GM23338 (cell line): Measurements from ENCODE around the gene RDH8. TPM values are rescaled to one million over a fixed set of nuclear protein-coding genes. Genes with fewer than 3 reads are reported as not detected.

Experiments used
- ATAC-seq: fragments of 200-7000 bp; cut with Tn5 transposase; 3 replicates; pipeline ENCODE4 v1.9.1; 2020
- DNase-seq: peaks from one replicate; pipeline ENCODE4 v3.0.0-alpha.2; 2015; ENCODE audit warnings: low spot score
- H2AFZ ChIP-seq: fragments of 200-600 bp; sonication (generic); 2 replicates; pipeline ENCODE4 v1.8.0; 2016; ENCODE audit warnings: antibody characterized with exemption, mild to moderate bottlenecking, moderate library complexity
- H3F3A ChIP-seq: fragments of 200-600 bp; sonication (generic); replicated peaks from 2 replicates; pipeline ENCODE4 v1.8.0; 2017; ENCODE audit warnings: antibody characterized with exemption, mixed run types, low read depth
- H3K27ac ChIP-seq: fragments of 200-600 bp; sonication (generic); 2 replicates; pipeline ENCODE4 v1.6.1; 2016; ENCODE audit warnings: low read depth
- H3K27me3 ChIP-seq: fragments of 200-600 bp; sonication (generic); 2 replicates; pipeline ENCODE4 v1.8.0; 2016; ENCODE audit warnings: mild to moderate bottlenecking, mixed run types, moderate library complexity; ENCODE audit not compliant: insufficient read depth
- H3K36me3 ChIP-seq: fragments of 200-600 bp; sonication (generic); 2 replicates; pipeline ENCODE4 v1.8.0; 2016; ENCODE audit warnings: mild to moderate bottlenecking; ENCODE audit not compliant: insufficient read depth
- H3K4me1 ChIP-seq: fragments of 200-600 bp; sonication (generic); 2 replicates; pipeline ENCODE4 v1.8.0; 2016; ENCODE audit warnings: mild to moderate bottlenecking, moderate library complexity; ENCODE audit not compliant: insufficient read depth
- H3K4me2 ChIP-seq: fragments of 200-600 bp; sonication (generic); 2 replicates; pipeline ENCODE4 v1.7.1; 2017; ENCODE audit warnings: mixed run types
- H3K4me3 ChIP-seq: fragments of 200-600 bp; sonication (generic); 2 replicates; pipeline ENCODE4 v1.6.1; 2016; ENCODE audit warnings: mixed run types
- H3K79me2 ChIP-seq: fragments of 200-600 bp; sonication (generic); replicated peaks from 2 replicates; pipeline ENCODE4 v1.8.0; 2017; ENCODE audit warnings: mild to moderate bottlenecking; ENCODE audit not compliant: insufficient read depth
- H3K9me2 ChIP-seq: fragments of 200-600 bp; sonication (generic); 2 replicates; pipeline ENCODE4 v1.8.0; 2017; ENCODE audit not compliant: insufficient read depth
- H4K20me1 ChIP-seq: fragments of 200-600 bp; sonication (generic); replicated peaks from 2 replicates; pipeline ENCODE4 v1.8.0; 2017; ENCODE audit warnings: mild to moderate bottlenecking; ENCODE audit not compliant: insufficient read depth
- H3K27ac Mint-ChIP-seq: 2 replicates; pipeline ENCODE4 v1.8.0; 2020; ENCODE audit warnings: inconsistent platforms, mild to moderate bottlenecking, moderate library complexity, mixed read lengths
- H3K27me3 Mint-ChIP-seq: 3 replicates; pipeline ENCODE4 v1.8.0; 2022; ENCODE audit warnings: low read depth, mild to moderate bottlenecking, moderate library complexity, mixed read lengths, inconsistent platforms; ENCODE audit not compliant: insufficient read depth, poor library complexity
- H3K36me3 Mint-ChIP-seq: 3 replicates; pipeline ENCODE4 v1.8.0; 2021; ENCODE audit warnings: low read depth, mild to moderate bottlenecking, inconsistent platforms, moderate library complexity, mixed read lengths
- H3K4me1 Mint-ChIP-seq: 3 replicates; pipeline ENCODE4 v1.8.0; 2020; ENCODE audit warnings: mild to moderate bottlenecking, inconsistent platforms, mixed read lengths
- H3K4me3 Mint-ChIP-seq: 3 replicates; pipeline ENCODE4 v1.8.0; 2021; ENCODE audit warnings: moderate library complexity, mild to moderate bottlenecking, inconsistent platforms, mixed read lengths
- H3K9me3 Mint-ChIP-seq: 3 replicates; pipeline ENCODE4 v1.8.0; 2020; ENCODE audit warnings: moderate library complexity, mild to moderate bottlenecking, inconsistent platforms, mixed read lengths
- CREB1 ChIP-seq: fragments of 250-450 bp; sonication (Bioruptor Pico); IDR thresholded peaks from 2 replicates; pipeline ENCODE4 v1.5.0; 2020; ENCODE audit warnings: low read depth, mild to moderate bottlenecking, moderate library complexity
- CTCF ChIP-seq, 2 experiments: fragments of 200-600 bp in 1 of 2; sonication (generic) in 1 of 2; conservative IDR thresholded peaks; 2 replicates each; pipeline versions ENCODE4 v1.5.1 to v1.6.1; 2016 to 2017; ENCODE audit warnings: antibody characterized with exemption in 2 of 2, low read depth in 2 of 2, mild to moderate bottlenecking in 2 of 2, moderate library complexity in 1 of 2
- ETS1 ChIP-seq: IDR thresholded peaks from 2 replicates; pipeline ENCODE4 v1.6.1; 2016; ENCODE audit warnings: antibody characterized with exemption
- EZH2 ChIP-seq: fragments of 200-600 bp; sonication (generic); IDR thresholded peaks from one replicate; pipeline ENCODE4 v1.8.0; 2017; ENCODE audit warnings: antibody characterized with exemption, mild to moderate bottlenecking, low read depth; ENCODE audit not compliant: unreplicated experiment
- EZH2phosphoT487 ChIP-seq: fragments of 200-600 bp; sonication (generic); IDR thresholded peaks from one replicate; pipeline ENCODE4 v1.8.1; 2018; ENCODE audit warnings: antibody characterized with exemption; ENCODE audit not compliant: unreplicated experiment
- JUNB ChIP-seq: IDR thresholded peaks from one replicate; pipeline ENCODE4 v1.6.1; 2016; ENCODE audit warnings: antibody characterized with exemption; ENCODE audit not compliant: unreplicated experiment
- NANOG ChIP-seq: IDR thresholded peaks from 2 replicates; pipeline ENCODE4 v1.6.1; 2016; ENCODE audit warnings: antibody characterized with exemption, borderline replicate concordance
- POLR2AphosphoS5 ChIP-seq: IDR thresholded peaks from 2 replicates; pipeline ENCODE4 v1.6.1; 2016; ENCODE audit warnings: antibody characterized with exemption, low read depth
- REST ChIP-seq: IDR thresholded peaks from one replicate; pipeline ENCODE4 v1.6.1; 2018; ENCODE audit warnings: antibody characterized with exemption; ENCODE audit not compliant: unreplicated experiment
- STAT1 ChIP-seq: IDR thresholded peaks from one replicate; pipeline ENCODE4 v1.6.1; 2016; ENCODE audit warnings: antibody characterized with exemption; ENCODE audit not compliant: unreplicated experiment
- ZNF114 ChIP-seq: fragments of 250-450 bp; sonication (Bioruptor Pico); IDR thresholded peaks from 2 replicates; pipeline ENCODE4 v1.5.0; 2020; ENCODE audit warnings: mild to moderate bottlenecking, moderate library complexity
- ZNF331 ChIP-seq: fragments of 250-450 bp; sonication (Bioruptor Pico); IDR thresholded peaks from 2 replicates; pipeline ENCODE4 v1.5.0; 2020; ENCODE audit warnings: low read depth, mild to moderate bottlenecking, moderate library complexity
- ZNF462 ChIP-seq: fragments of 250-450 bp; sonication (Bioruptor Pico); IDR thresholded peaks from 2 replicates; pipeline ENCODE4 v1.5.0; 2020; ENCODE audit warnings: mild to moderate bottlenecking, moderate library complexity
- polyA plus RNA-seq: library from polyadenylated mRNA; unstranded; fragments of >200 nt; fragmentation: Nextera tagmentation; extraction: Ambion mirVana; gene quantifications from 2 replicates; pipeline ENCODE4 v1.2.1, GENCODE V29; 2016
- total RNA-seq: library from RNA; depleted of rRNA; stranded (reverse); fragments of >200 nt; shearing (Covaris generic); gene quantifications from 2 replicates; pipeline ENCODE4 v1.2.3, GENCODE V29; 2014

RDH8 gene
- total and polyA plus RNA-seq, 2 experiments from 2014 or later = not detected

- H3K27me3 Mint-ChIP-seq = peaks cover 9% of the 10 kb centered on the region
- ATAC-seq = no peak
- H3K4me2 ChIP-seq = no peak overlapping the region
- H3K4me3 Mint-ChIP-seq = no peak overlapping the region
- H3K36me3 Mint-ChIP-seq = no peaks in the 10 kb centered on the region
- H3K9me3 Mint-ChIP-seq = no peaks in the 10 kb centered on the region
- H3K79me2 ChIP-seq = no peaks in the 10 kb centered on the region
- H3K36me3 ChIP-seq = no peaks in the 10 kb centered on the region
- H3K4me1 ChIP-seq = no peaks in the 10 kb centered on the region
- H4K20me1 ChIP-seq = no peaks in the 10 kb centered on the region
- no peaks in the 10 kb centered on the region for H3K9me2 ChIP-seq
- H2AFZ ChIP-seq = no peak overlapping the region
- no peaks in the 10 kb centered on the region for H3K4me1 Mint-ChIP-seq
- H3F3A ChIP-seq = no peaks in the 10 kb centered on the region
- TF ChIP-seq ETS1 = no peak
- TF ChIP-seq CTCF (conservative IDR thresholded peaks at IDR 0.05; ENCODE audit: low read depth in 2 of 2) = no peak
- no peak for TF ChIP-seq ZNF114 (CRISPR knock-in tag)
- TF ChIP-seq STAT1 = no peak
- no peak for TF ChIP-seq EZH2phosphoT487
- no peak for TF ChIP-seq ZNF462 (CRISPR knock-in tag)
- TF ChIP-seq ZNF331 (CRISPR knock-in tag) = no peak
- no peak for TF ChIP-seq NANOG
- no peak for TF ChIP-seq POLR2AphosphoS5
- TF ChIP-seq REST = no peak
- TF ChIP-seq EZH2 = no peak
- no peak for TF ChIP-seq CREB1
- TF ChIP-seq JUNB = no peak
- no peak overlapping the region for H3K4me3 ChIP-seq
- no peak overlapping the region for H3K27ac Mint-ChIP-seq
- no peak for DNase-seq
- no peak overlapping the region for H3K27ac ChIP-seq
- H3K27me3 ChIP-seq = no peaks in the 10 kb centered on the region
Observed at GRCh38 chr19:10052602-10053360, 39.5 kb downstream of the RDH8 start.
